KMS-11 (cell line): ENCODE measurements around the gene ZNF618.

ENCODE experiments used
- H2AFZ ChIP-seq: fragments of 200-600 bp; sonication (generic); 2 replicates; pipeline ENCODE4 v1.6.1; 2016; ENCODE audit warnings: antibody characterized with exemption, mixed run types, low read depth
- H3K27ac ChIP-seq: fragments of 200-600 bp; sonication (generic); 2 replicates; pipeline ENCODE4 v1.6.1; 2016; ENCODE audit warnings: mild to moderate bottlenecking, mixed run types
- H3K27me3 ChIP-seq: fragments of 200-600 bp; sonication (generic); 2 replicates; pipeline ENCODE4 v1.6.1; 2017; ENCODE audit warnings: mild to moderate bottlenecking, low read depth, mixed run types, moderate library complexity; ENCODE audit not compliant: insufficient read depth
- H3K36me3 ChIP-seq: fragments of 200-600 bp; sonication (generic); 2 replicates; pipeline ENCODE4 v1.6.1; 2017; ENCODE audit warnings: mild to moderate bottlenecking, mixed run types; ENCODE audit not compliant: insufficient read depth
- H3K4me1 ChIP-seq: fragments of 200-600 bp; sonication (generic); 2 replicates; pipeline ENCODE4 v1.6.1; 2016; ENCODE audit warnings: mild to moderate bottlenecking, low read depth, mixed run types; ENCODE audit not compliant: poor library complexity, severe bottlenecking
- H3K4me2 ChIP-seq: fragments of 200-600 bp; sonication (generic); 2 replicates; pipeline ENCODE4 v1.7.0; 2016; ENCODE audit warnings: mild to moderate bottlenecking, mixed run types
- H3K4me3 ChIP-seq: fragments of 200-600 bp; sonication (generic); IDR thresholded peaks from 2 replicates; pipeline ENCODE4 v1.6.1; 2017; ENCODE audit warnings: low read depth, low read length, mixed read lengths; ENCODE audit not compliant: insufficient read depth
- H3K79me2 ChIP-seq: fragments of 200-600 bp; sonication (generic); 2 replicates; pipeline ENCODE4 v1.6.1; 2016; ENCODE audit warnings: low read depth, mixed run types; ENCODE audit not compliant: insufficient read depth
- H3K9ac ChIP-seq: fragments of 200-600 bp; sonication (generic); 2 replicates; pipeline ENCODE4 v1.6.1; 2016; ENCODE audit warnings: mild to moderate bottlenecking, mixed run types
- H4K20me1 ChIP-seq: fragments of 200-600 bp; sonication (generic); 2 replicates; pipeline ENCODE4 v1.6.1; 2016; ENCODE audit warnings: mild to moderate bottlenecking, mixed run types; ENCODE audit not compliant: insufficient read depth
- TF ChIP-seq, protein P1 (sequence below): fragments of 200-600 bp; sonication (generic); conservative IDR thresholded peaks from 2 replicates; pipeline ENCODE4 v1.6.1; 2017; ENCODE audit warnings: low read depth, mild to moderate bottlenecking, antibody characterized with exemption, low read length, moderate library complexity, mixed read lengths

The ZNF618 gene

DNA sequence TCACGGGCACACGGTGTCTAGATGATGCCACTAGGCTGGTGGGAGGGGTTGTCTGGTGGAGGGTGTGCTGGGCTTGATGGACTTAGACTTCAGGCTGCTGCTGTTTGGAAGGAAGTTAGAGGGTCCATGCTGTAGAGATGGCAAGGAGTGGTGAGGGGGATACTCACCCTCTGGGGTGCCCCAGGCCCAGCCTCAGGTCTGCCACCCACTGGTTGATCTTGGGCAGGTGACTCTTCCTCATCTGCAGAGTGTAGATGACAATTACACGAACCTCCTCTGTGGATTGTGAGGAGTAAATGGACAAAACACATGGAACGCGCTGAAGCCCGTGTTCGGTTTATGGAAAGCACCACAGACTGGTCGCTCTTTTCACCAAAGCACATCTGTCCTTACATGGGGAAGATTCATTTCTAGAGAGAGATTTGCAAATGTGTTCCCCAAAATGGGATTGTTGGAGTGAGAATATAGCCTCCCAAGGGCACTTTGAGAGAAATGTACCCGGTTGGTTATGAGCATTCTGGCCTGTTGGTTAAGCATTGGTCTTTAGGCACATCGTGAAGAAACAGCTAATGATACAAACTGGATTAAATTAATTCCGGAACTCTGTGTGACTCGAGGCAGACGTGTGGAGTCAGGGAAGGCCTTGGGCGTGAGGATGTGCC is 58.2 kb downstream of the ZNF618 start:
- no peaks in the 10 kb centered on the region for H4K20me1 ChIP-seq
- H3K4me3 ChIP-seq, result no peak overlapping the region
- no peaks in the 10 kb centered on the region for H3K4me1 ChIP-seq
- H3K27me3 ChIP-seq, result no peaks in the 10 kb centered on the region
- no peak overlapping the region for H2AFZ ChIP-seq
- TF ChIP-seq, protein P1, sequence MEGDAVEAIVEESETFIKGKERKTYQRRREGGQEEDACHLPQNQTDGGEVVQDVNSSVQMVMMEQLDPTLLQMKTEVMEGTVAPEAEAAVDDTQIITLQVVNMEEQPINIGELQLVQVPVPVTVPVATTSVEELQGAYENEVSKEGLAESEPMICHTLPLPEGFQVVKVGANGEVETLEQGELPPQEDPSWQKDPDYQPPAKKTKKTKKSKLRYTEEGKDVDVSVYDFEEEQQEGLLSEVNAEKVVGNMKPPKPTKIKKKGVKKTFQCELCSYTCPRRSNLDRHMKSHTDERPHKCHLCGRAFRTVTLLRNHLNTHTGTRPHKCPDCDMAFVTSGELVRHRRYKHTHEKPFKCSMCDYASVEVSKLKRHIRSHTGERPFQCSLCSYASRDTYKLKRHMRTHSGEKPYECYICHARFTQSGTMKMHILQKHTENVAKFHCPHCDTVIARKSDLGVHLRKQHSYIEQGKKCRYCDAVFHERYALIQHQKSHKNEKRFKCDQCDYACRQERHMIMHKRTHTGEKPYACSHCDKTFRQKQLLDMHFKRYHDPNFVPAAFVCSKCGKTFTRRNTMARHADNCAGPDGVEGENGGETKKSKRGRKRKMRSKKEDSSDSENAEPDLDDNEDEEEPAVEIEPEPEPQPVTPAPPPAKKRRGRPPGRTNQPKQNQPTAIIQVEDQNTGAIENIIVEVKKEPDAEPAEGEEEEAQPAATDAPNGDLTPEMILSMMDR, result no peak
- H3K36me3 ChIP-seq, result no peaks in the 10 kb centered on the region
- H3K27ac ChIP-seq, result no peak overlapping the region
- H3K79me2 ChIP-seq, result no peaks in the 10 kb centered on the region
- no peak overlapping the region for H3K4me2 ChIP-seq
- no peak overlapping the region for H3K9ac ChIP-seq

DNA sequence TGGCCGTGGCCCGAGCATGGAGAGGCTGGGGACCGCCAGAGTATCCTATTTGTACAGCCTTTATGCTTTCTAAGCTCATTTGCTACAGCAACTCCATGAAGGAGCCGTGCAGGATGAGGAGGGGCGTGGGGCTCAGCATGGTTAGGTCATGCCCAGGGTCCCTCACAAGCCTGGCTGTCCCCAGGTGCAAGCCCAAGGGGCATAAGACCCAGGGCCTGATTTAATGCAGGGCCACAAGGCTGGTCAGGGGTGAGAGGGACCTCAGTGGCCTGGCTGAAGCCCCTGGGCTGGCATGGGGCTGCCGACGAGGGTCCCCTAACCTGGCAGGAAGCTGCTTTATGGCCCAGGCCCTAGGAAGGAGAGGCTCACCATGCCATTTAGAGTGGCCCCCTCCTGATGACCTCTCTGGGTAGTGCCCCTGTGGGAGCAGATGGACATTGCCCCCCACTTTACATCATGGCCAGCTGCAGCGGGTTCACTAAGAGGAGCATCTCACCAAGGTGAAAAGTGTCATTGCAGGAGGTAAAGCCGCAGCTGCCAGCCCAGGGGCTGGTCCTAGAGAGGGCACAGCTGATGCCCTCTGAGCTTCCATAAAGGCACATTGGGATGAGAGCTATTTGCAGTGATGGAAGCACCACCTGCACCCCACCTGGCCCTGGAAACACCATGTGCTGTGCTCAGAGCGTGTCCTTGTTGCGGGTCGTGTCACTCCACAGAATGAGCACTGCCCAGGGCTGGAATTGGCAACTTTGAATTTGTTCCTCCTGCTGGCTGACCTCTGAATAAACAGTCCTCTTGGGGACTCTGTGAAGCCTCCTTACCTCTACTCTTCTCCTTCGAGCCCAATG is 58.9 kb downstream of the ZNF618 start:
- Histone ChIP-seq H3K27me3 (no peaks in the 10 kb centered on the region), H3K4me3 (no peak overlapping the region), H3K27ac (no peak overlapping the region), H4K20me1 (no peaks in the 10 kb centered on the region), H3K4me2 (no peak overlapping the region), H2AFZ (no peak overlapping the region), H3K4me1 (no peaks in the 10 kb centered on the region), H3K36me3 (no peaks in the 10 kb centered on the region), H3K9ac (no peak overlapping the region), H3K79me2 (no peaks in the 10 kb centered on the region)
- TF ChIP-seq, protein P1, result no peak

DNA sequence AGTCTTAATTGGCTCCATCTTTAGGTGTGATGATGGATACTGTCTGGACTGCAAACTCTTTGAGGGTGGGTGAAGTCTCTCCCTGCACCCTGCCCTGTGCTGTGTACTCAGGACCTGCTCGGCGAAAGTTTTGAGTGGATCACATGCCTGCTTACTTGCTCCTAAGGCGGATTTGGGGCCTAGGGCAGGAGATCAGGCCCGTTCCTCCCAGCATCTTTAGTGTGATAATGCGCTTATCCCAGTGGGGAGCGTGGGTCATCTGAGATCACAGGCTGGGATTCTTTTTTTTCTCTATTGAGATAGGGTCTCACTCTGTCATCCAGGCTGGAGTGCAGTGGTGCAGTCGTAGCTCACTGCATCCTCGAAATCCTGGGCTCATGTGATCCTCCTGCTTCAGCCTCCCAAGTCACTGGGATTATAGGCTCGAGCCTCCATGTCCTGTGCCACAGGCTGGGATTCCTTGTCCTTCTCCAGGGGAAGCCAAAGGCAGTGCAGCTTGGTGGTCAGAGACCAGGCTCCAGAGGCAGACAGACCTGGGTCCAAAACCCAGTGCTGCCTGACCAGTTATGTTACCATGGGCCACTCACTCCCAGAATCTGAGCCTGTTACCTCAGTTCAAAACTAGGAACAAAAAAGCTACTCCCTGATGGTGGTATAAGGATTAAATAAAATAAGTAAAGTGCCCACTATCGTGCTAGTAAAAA is 59.7 kb downstream of the ZNF618 start:
- no peaks in the 10 kb centered on the region for H3K4me1 ChIP-seq
- no peak overlapping the region for H2AFZ ChIP-seq

GRCh38 chr9:113940077-113940476 is 64.0 kb downstream of the ZNF618 start:
- Histone ChIP-seq H3K27me3 (no peaks in the 10 kb centered on the region), H4K20me1 (no peaks in the 10 kb centered on the region), H3K4me3 (no peak overlapping the region), H3K4me2 (no peak overlapping the region), H3K4me1 (no peaks in the 10 kb centered on the region), H3K36me3 (no peaks in the 10 kb centered on the region), H3K9ac (no peak overlapping the region), H2AFZ (no peak overlapping the region), H3K79me2 (no peaks in the 10 kb centered on the region), H3K27ac (no peak overlapping the region)
- TF ChIP-seq, protein P1, result no peak

More for the DNA sequence above, 59.7 kb downstream of the ZNF618 start:
- Histone ChIP-seq H3K4me3 (no peak overlapping the region), H3K9ac (no peak overlapping the region), H3K36me3 (no peaks in the 10 kb centered on the region), H4K20me1 (no peaks in the 10 kb centered on the region), H3K27me3 (no peaks in the 10 kb centered on the region), H3K4me2 (no peak overlapping the region), H3K27ac (no peak overlapping the region), H3K79me2 (no peaks in the 10 kb centered on the region)
- TF ChIP-seq, protein P1, result no peak
